ENCODE data around the gene WFS1. TPM values are rescaled to one million over a fixed set of nuclear protein-coding genes. Genes with fewer than 3 reads are reported as not detected.
A peak's percentile ranks its signal among the peaks of the same experiment; 100 is the strongest.

WFS1 gene
- total RNA-seq, 4 donors from 2014 or later: 95.7 to 137 (median 101) TPM

- Histone ChIP-seq H3K36me3 (peaks cover 0 to 49% of the 10 kb centered on the region in 2 donors), H3K4me3 (no peak overlapping the region), H3K4me1 (peaks cover 8 to 99% (median 68%) of the 10 kb centered on the region in 3 donors), H3K27ac (peak overlapping the region in 3 of 4 donors; percentile 92 to 97 (median 95)), H3K9me3 (no peaks in the 10 kb centered on the region), H3K27me3 (no peaks in the 10 kb centered on the region)
- 40% methylated on average over 1 of the region's 10 CpGs; no CpG with 5 or more reads in 1 of the 2 donors for WGBS, 2 donors (ENCODE audit: low coverage in 1 of 2)
- TF ChIP-seq CTCF (IDR thresholded peaks at IDR 0.05) (no peak), POLR2A (IDR thresholded peaks at IDR 0.05) (no peak), POLR2AphosphoS5 (IDR thresholded peaks at IDR 0.05) (peak; percentile 5)
- no peak for ATAC-seq
Observed at GRCh38 chr4:6278801-6279197, 9.1 kb downstream of the WFS1 start.

- Histone ChIP-seq H3K9me3 (no peaks in the 10 kb centered on the region), H3K4me3 (no peak overlapping the region), H3K4me1 (peaks cover 8 to 89% (median 63%) of the 10 kb centered on the region in 3 donors), H3K27ac (peak overlapping the region in 3 of 4 donors; percentile 92 to 97 (median 95)), H3K36me3 (peaks cover 0 to 55% of the 10 kb centered on the region in 2 donors), H3K27me3 (no peaks in the 10 kb centered on the region)
- 83% methylated on average over 2 of the region's 14 CpGs; no CpG with 5 or more reads in 1 of the 2 donors for WGBS, 2 donors (ENCODE audit: low coverage in 1 of 2)
- no peak for ATAC-seq
- no peak for TF ChIP-seq POLR2AphosphoS5 (IDR thresholded peaks at IDR 0.05)
- TF ChIP-seq EP300 (IDR thresholded peaks at IDR 0.05): no peak
- no peak for TF ChIP-seq CTCF (IDR thresholded peaks at IDR 0.05)
- no peak for TF ChIP-seq POLR2A (IDR thresholded peaks at IDR 0.05)
Observed at GRCh38 chr4:6279582-6280289, 10.1 kb downstream of the WFS1 start.

- H3K4me1 ChIP-seq: peaks cover 8 to 82% (median 60%) of the 10 kb centered on the region in 3 donors
- H3K4me3 ChIP-seq: no peak overlapping the region
Observed at GRCh38 chr4:6280365-6280996, 10.8 kb downstream of the WFS1 start.

GRCh38 chr4:6281436-6282313 is 12.0 kb downstream of the WFS1 start:
- peak overlapping the region; percentile 43 to 97 (median 94) for H3K27ac ChIP-seq
- ATAC-seq: peak; percentile 71

More at GRCh38 chr4:6280365-6280996, 10.8 kb downstream of the WFS1 start:
- ATAC-seq: no peak
- TF ChIP-seq POLR2AphosphoS5 (IDR thresholded peaks at IDR 0.05): no peak
- TF ChIP-seq EP300 (IDR thresholded peaks at IDR 0.05): no peak
- TF ChIP-seq CTCF (IDR thresholded peaks at IDR 0.05): no peak
- TF ChIP-seq POLR2A (IDR thresholded peaks at IDR 0.05): no peak
- WGBS, 2 donors (ENCODE audit: low coverage in 1 of 2): 70% methylated on average over 6 of the region's 16 CpGs; no CpG with 5 or more reads in 1 of the 2 donors
- Histone ChIP-seq H3K27ac (peak overlapping the region in 3 of 4 donors; percentile 92 to 97 (median 95)), H3K27me3 (no peaks in the 10 kb centered on the region), H3K9me3 (no peaks in the 10 kb centered on the region), H3K36me3 (peaks cover 0 to 62% of the 10 kb centered on the region in 2 donors)

More at GRCh38 chr4:6281436-6282313, 12.0 kb downstream of the WFS1 start:
- Histone ChIP-seq H3K9me3 (no peaks in the 10 kb centered on the region), H3K27me3 (no peaks in the 10 kb centered on the region), H3K4me1 (peaks cover 4 to 70% (median 48%) of the 10 kb centered on the region in 3 donors), H3K36me3 (peaks cover 0 to 74% of the 10 kb centered on the region in 2 donors), H3K4me3 (no peak overlapping the region)
- TF ChIP-seq POLR2A (IDR thresholded peaks at IDR 0.05) (no peak), POLR2AphosphoS5 (IDR thresholded peaks at IDR 0.05) (peak; percentile 62)
- 45 to 78% methylated on average over 2 to 6 of the region's 20 CpGs for WGBS, 2 donors (ENCODE audit: low coverage in 1 of 2)
